NCI-H2196 (cell line): ENCODE results near the gene SLU7.

ENCODE experiments used
- DNase-seq: peaks from one replicate; lab custom pipeline; 2025; ENCODE audit not compliant: unreplicated experiment; lab: John Stamatoyannopoulos, UW

The SLU7 gene

DNA sequence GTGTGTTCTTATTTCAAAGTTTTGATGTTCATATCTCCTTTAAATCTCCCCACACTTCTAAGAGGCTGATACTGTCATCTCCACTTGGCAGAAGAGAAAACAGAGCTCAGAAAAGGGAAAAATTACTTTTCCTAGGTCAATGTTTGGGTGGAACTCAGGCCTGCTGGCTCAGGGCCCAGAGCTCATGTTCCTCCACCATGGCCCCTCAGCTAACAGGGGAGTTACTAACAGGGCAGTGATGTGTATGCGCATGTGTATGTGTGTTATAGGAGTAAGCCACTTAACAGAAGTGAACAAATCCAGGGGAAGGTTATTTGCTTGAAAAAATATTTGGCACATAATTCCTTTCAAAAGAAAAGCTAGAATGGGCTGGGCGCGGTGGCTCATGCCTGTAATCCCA lies 51.0 kb downstream of the SLU7 start:
- DNase-seq, result no peak

GRCh38 chr5:160367261-160367660 lies 51.6 kb downstream of the SLU7 start:
- DNase-seq, result no peak

DNA sequence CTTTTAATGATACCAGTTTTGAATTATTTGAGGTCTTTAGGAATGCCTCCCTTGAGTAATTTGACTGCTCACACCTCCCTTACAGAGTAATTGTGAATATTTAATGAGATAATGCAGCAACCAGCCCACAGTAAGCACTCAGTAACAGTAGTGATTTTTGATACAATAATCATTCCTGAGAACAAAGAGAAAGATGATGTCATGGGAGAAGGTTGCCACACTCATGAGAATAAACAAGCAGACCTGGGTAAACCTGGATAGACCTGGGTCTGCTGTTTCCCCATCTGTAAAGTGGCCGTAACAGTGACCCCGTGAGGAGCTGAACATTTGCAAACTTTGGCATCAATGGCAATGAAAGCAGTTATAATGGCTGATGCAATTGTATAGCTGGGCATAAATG lies 52.7 kb downstream of the SLU7 start:
- no peak for DNase-seq

- no peak for DNase-seq
Observed at GRCh38 chr5:160363660-160364395, 55.1 kb downstream of the SLU7 start.

DNA sequence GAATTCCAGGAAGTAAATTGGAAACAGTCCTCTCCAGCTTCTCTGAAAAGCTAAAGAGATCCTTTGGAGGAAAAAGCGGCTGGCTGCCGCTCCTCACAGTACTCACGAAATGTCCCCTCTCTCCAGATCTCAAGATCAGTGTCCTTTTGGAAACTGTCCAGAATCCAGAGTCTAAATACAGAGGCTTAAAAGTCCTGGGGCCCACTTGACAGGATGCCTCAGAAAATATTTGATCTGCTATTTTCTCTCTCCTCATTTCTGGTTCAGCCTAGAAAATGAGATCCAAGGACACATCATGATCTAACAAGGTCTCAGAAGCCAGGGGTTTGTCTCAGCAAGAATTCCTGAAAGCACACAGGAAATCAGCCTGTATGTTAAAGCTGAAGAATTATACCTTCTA lies 55.7 kb downstream of the SLU7 start:
- DNase-seq, result no peak

DNA sequence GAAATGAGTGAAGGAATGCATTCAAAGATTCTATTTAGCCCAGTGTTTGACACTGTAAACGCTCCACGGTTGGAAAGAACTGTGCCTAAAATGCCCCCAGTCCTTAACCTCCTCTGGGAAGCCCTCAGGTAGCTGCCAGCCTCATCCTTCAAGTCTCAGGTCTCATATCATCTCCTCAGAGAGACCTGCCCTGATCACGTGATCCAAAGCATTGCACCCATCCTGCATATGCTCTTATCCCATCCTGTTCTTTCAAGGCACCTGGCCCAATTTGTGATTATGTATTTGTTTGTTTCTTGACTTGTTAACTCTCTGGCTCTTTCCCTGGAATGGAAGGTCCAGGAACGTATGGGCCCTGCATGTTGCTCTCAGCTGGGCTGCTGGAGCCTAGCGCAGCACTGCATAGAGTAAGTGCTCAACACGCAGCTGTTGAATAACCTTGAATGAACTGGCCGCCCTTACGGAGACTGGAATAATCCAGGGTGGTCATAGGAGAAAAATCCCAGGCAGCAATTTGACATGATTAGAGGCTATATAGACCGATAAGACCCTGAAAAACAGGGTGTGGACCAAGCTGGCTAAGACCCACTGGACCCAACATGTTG lies 57.2 kb downstream of the SLU7 start:
- no peak for DNase-seq

- DNase-seq, result no peak
Observed at GRCh38 chr5:160360310-160360709, 58.6 kb downstream of the SLU7 start.

DNA sequence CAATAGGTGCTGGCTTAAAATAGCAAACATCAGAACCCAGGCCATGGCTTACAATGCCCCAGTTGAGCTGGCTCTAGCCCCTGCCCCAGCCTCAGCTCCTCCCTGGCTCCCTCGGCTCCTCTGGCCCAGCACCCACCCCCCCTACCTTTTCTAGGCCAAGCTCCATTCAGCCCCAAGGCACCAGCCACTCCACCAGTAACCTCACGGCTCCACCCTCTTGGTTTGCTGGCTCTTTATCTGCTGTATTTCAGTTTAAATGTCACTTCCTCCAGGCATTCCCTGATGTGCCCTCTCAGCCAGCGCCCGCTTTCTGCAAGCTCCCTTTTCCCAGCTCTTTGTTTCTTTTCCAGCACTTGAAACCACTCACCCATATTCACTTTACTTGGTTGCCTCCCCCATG lies 59.1 kb downstream of the SLU7 start:
- DNase-seq, result no peak

GRCh38 chr5:160359242-160359641 lies 59.6 kb downstream of the SLU7 start:
- DNase-seq, result no peak

DNA sequence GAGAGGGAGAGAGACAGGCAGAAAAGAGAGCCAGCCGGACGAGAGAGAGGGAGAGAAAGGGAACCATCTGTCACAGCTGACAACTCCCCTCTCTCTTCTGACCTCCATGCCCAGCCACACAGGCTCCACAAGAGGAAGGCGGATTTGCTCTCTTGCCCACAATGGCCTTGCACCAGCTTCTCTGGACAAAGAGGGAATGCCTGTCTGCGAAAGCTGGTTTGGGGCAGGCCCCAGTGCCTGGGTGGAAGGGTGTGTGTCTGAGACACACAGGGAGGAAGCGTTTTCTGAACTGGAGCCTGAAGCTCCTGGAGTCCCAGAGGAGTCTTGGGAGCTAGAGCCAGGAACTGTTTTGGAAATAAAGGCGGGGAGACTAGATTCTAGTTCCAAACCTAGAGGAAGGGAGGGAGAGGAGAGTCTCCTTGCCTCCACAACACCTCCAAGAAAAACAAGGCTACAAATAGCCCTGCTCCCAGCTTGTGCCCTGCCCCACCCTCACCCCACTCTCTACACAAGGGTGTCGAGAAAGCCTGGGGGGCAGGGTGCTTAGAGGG lies 60.9 kb downstream of the SLU7 start:
- DNase-seq, result no peak

GRCh38 chr5:160357394-160357793 lies 61.5 kb downstream of the SLU7 start:
- DNase-seq, result no peak

DNA sequence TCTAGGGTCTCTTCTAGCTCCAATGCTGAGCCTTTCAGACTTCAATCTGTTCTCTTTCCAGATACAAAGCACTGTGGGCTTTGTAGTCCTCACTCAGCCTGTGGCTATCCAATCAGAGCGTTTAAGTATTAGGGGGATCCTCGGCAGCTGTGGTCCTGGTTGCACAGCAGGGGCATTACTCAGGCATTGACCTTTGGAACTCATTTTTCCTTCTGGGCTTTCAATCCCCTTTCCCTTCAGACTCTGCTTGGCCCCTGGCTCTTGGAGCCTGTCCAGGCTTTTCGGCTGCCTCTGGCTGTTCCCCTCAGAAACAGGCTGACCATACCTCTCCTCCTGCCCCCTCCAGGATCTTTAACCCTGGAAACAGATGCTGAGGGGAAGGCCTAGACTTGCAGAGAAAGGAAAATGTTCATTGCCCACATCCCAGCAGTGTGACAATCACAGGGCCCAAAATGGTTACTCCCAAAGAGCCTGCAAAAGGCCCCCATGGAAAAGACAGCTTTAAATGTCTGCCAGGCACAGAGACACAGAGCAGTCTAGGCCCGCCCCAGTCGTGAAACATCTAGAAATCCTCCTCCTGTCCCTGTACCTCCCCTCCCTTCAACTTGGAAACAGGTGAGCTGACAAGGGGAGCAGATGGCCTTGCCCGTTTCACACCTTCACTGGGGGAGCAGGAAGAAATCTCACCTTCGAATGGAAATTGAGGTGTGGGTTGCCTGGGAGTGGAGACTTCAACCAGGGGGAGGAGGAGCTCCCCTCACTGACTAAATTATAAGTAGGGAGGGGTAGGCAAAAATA lies 62.1 kb downstream of the SLU7 start:
- no peak for DNase-seq

GRCh38 chr5:160354666-160355065 lies 64.2 kb downstream of the SLU7 start:
- DNase-seq, result no peak

- no peak for DNase-seq
Observed at GRCh38 chr5:160353379-160353778, 65.5 kb downstream of the SLU7 start.

DNA sequence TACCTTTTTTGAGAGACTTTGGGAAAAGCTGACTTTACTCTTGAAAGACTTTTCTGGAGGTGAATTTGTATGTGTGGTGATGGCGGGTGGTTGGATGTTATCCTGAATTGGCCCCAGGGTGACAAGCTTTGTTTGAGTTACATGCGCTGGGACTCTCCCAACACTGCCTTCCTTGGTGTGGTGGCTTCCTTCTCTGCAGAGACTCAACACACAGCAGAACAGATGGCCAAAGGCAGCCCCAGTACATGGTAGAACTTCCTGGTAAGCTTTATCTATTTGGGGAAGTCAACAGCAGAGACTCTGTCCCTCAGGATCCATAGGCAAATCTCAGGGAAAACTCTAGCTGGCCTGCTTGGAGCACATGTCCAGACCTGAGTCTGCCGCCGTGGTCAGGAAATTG lies 66.6 kb downstream of the SLU7 start:
- DNase-seq, result no peak
